K562 (cell line): Measurements from ENCODE around the gene ADSS1. TPM values are rescaled to one million over a fixed set of nuclear protein-coding genes. Genes with fewer than 3 reads are reported as not detected.

ENCODE experiments used
- CBFA2T2 ChIP-seq: fragments of 450-650 bp; conservative IDR thresholded peaks from 2 replicates; pipeline ENCODE4 v1.6.1; 2017; ENCODE audit warnings: mild to moderate bottlenecking
- ELF2 ChIP-seq: fragments of 250-450 bp; sonication (Bioruptor Pico); IDR thresholded peaks from 2 replicates; pipeline ENCODE4 v1.5.0; 2021; ENCODE audit warnings: mild to moderate bottlenecking
- FOXP1 ChIP-seq: sonication (generic); formaldehyde crosslinking; IDR thresholded peaks from 2 replicates; pipeline ENCODE4 v1.8.0; 2022; ENCODE audit warnings: mild to moderate bottlenecking, missing genetic modification reagents
- JUN ChIP-seq, 2 experiments: sonication (generic) in 1 of 2; formaldehyde crosslinking in 1 of 2; IDR thresholded peaks; 2 replicates each; pipeline versions ENCODE4 v1.6.1 to v1.8.0; 2012 to 2022; ENCODE audit warnings: borderline replicate concordance in 2 of 2, mild to moderate bottlenecking in 2 of 2, improper control_type of control experiment in 1 of 2, low read depth in 1 of 2, low read length in 1 of 2, missing genetic modification reagents in 1 of 2
- MTA3 ChIP-seq: fragments of 450-650 bp; formaldehyde crosslinking; IDR thresholded peaks from 2 replicates; pipeline ENCODE4 v1.6.1; 2017; ENCODE audit warnings: mild to moderate bottlenecking, borderline replicate concordance
- NFIC ChIP-seq: fragments of 450-650 bp; IDR thresholded peaks from 2 replicates; pipeline ENCODE4 v1.6.1; 2017; ENCODE audit warnings: mild to moderate bottlenecking, inconsistent platforms
- SMAD1 ChIP-seq: fragments of 150-350 bp; IDR thresholded peaks from 2 replicates; pipeline ENCODE4 v1.6.1; 2014; ENCODE audit warnings: low read length, low read depth; ENCODE audit not compliant: partially characterized antibody
- SMARCE1 ChIP-seq: fragments of 450-650 bp; IDR thresholded peaks from 2 replicates; pipeline ENCODE4 v1.7.1; 2016; ENCODE audit warnings: mild to moderate bottlenecking
- SMC3 ChIP-seq: conservative IDR thresholded peaks from 2 replicates; pipeline ENCODE4 v1.6.1; 2011; ENCODE audit warnings: low read depth, low read length, improper control_type of control experiment; ENCODE audit not compliant: insufficient read depth
- STAT5B ChIP-seq: fragments of 250-450 bp; sonication (Bioruptor Pico); IDR thresholded peaks from 2 replicates; pipeline ENCODE4 v1.8.0; 2021; ENCODE audit warnings: mild to moderate bottlenecking, inconsistent platforms
- TARDBP ChIP-seq: fragments of 450-650 bp; IDR thresholded peaks from 2 replicates; pipeline ENCODE4 v1.6.1; 2016
- TOE1 ChIP-seq, 2 experiments: fragments of 450-650 bp in 1 of 2; sonication (generic) in 1 of 2; formaldehyde crosslinking in 1 of 2; IDR thresholded peaks; 2 replicates each; pipeline versions ENCODE4 v1.7.1 to v1.8.0; 2016 to 2022; ENCODE audit warnings: borderline replicate concordance in 2 of 2, mild to moderate bottlenecking in 2 of 2, antibody characterized with exemption in 1 of 2, inconsistent platforms in 1 of 2, low read depth in 1 of 2, missing genetic modification reagents in 1 of 2, moderate library complexity in 1 of 2
- ZNF766 ChIP-seq: fragments of 200-800 bp; sonication (Bioruptor generic); conservative IDR thresholded peaks from 2 replicates; pipeline ENCODE4 v1.6.1; 2016; ENCODE audit warnings: missing genetic modification characterization, missing compliant biosample characterization
- polyA plus RNA-seq, 8 experiments: library from polyadenylated mRNA; depleted of rRNA in 4 of 8; stranded (reverse) in 5 of 8; unstranded in 3 of 8; fragments of >200 nt; fragmentation: Nextera tagmentation in 2 of 8; fragmentation: Illumina TruSeq in 1 of 8; extraction: Ambion mirVana in 2 of 8; extraction: Trizol in 1 of 8; gene quantifications; 2 replicates each; pipeline versions ENCODE4 v1.2.1 to v1.2.3, GENCODE V29; 2011 to 2014; ENCODE audit warnings: inconsistent platforms in 1 of 8, missing spikeins in 1 of 8
- total RNA-seq, 7 experiments: library from RNA; depleted of rRNA in 6 of 7; stranded (reverse); fragments of >200 nt in 6 of 7; fragmentation: Illumina TruSeq in 2 of 7; extraction: Trizol in 2 of 7; gene quantifications; 2 replicates each; pipeline versions ENCODE4 v1.2.1 to v1.2.3, GENCODE V29; 2011 to 2021; ENCODE audit warnings: low replicate concordance in 1 of 7
- TF ChIP-seq, protein P1 (sequence below): fragments of 450-650 bp; IDR thresholded peaks from 2 replicates; pipeline ENCODE4 v1.6.1; 2016; ENCODE audit warnings: mild to moderate bottlenecking
- TF ChIP-seq, protein P2 (sequence below), 2 experiments: fragments of 250-450 bp in 1 of 2; fragments of 450-650 bp in 1 of 2; sonication (Bioruptor Pico) in 1 of 2; IDR thresholded peaks; 2 replicates each; pipeline versions ENCODE4 v1.6.1 to v1.8.0; 2016 to 2021; ENCODE audit warnings: mild to moderate bottlenecking in 2 of 2, moderate library complexity in 2 of 2, missing compliant biosample characterization in 1 of 2, missing genetic modification characterization in 1 of 2
- TF ChIP-seq, protein P3 (sequence below): fragments of 450-650 bp; IDR thresholded peaks from 2 replicates; pipeline ENCODE4 v1.6.1; 2016; ENCODE audit warnings: antibody characterized with exemption
- TF ChIP-seq, protein P4 (sequence below): fragments of 450-650 bp; formaldehyde crosslinking; IDR thresholded peaks from 2 replicates; pipeline ENCODE4 v1.4.0; 2020; ENCODE audit warnings: mild to moderate bottlenecking
- TF ChIP-seq, protein P5 (sequence below): IDR thresholded peaks from 2 replicates; pipeline ENCODE4 v1.6.1; 2011; ENCODE audit warnings: borderline replicate concordance, low read depth, mild to moderate bottlenecking, moderate library complexity, low read length; ENCODE audit not compliant: insufficient read depth, poor library complexity, severe bottlenecking

The ADSS1 gene
- total and polyA plus RNA-seq, 9 of the 15 experiments (the other 6 are each of a cell fraction or from before 2014, with no cell fraction given), result 0.53 to 5.9 (median 3.9) TPM

DNA sequence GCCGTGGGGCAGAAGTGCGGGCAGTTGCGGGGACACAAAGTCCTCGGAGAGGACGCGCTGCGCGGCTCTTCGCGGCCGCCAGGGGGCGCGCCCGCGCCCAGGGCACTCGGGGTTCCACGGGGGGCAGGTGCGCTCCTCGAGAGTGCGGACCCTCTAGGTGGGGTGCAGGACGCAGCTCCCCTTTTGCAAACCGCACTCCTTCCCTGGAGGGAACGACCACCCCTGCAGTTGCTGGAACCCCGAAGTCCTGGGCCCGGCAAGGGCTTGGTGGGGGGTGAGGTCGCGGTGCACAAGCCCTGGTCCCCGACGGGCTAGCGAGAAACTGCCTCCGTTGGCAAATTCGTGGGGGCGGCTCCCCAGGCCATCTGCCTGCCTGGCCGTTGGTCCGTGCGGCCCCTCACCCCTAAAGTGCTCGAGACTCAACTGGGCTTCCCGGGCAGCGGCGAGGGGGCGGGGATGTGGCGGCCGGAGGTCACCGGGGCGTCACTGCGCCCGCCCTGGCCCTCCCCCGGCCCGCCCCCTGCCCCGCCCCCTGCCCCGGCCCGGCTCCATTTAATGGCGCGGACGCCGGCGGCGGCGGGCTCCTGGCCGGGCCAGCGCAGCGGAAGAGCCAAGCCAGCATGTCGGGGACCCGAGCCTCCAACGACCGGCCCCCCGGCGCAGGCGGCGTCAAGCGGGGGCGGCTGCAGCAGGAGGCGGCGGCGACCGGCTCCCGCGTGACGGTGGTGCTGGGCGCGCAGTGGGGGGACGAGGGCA, at the start of gene ADSS1 (continued):
- TF ChIP-seq NFIC, result 0 out of 2 replicates have a peak, but pooled peaks have one; percentile 22
- TF ChIP-seq, protein P1, sequence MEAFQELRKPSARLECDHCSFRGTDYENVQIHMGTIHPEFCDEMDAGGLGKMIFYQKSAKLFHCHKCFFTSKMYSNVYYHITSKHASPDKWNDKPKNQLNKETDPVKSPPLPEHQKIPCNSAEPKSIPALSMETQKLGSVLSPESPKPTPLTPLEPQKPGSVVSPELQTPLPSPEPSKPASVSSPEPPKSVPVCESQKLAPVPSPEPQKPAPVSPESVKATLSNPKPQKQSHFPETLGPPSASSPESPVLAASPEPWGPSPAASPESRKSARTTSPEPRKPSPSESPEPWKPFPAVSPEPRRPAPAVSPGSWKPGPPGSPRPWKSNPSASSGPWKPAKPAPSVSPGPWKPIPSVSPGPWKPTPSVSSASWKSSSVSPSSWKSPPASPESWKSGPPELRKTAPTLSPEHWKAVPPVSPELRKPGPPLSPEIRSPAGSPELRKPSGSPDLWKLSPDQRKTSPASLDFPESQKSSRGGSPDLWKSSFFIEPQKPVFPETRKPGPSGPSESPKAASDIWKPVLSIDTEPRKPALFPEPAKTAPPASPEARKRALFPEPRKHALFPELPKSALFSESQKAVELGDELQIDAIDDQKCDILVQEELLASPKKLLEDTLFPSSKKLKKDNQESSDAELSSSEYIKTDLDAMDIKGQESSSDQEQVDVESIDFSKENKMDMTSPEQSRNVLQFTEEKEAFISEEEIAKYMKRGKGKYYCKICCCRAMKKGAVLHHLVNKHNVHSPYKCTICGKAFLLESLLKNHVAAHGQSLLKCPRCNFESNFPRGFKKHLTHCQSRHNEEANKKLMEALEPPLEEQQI, result no peak
- no peak for TF ChIP-seq TARDBP
- no peak for TF ChIP-seq STAT5B
- no peak for TF ChIP-seq FOXP1 (CRISPR knock-in tag)
- TF ChIP-seq, protein P2, sequence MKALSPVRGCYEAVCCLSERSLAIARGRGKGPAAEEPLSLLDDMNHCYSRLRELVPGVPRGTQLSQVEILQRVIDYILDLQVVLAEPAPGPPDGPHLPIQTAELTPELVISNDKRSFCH (CRISPR knock-in tag; IDR thresholded peaks at IDR 0.05), result no peak
- TF ChIP-seq, protein P2 (tag; IDR thresholded peaks at IDR 0.05), result peak; percentile 39; the same call in 1 of the 2 replicates
- no peak for TF ChIP-seq ELF2 (CRISPR knock-in tag)
- no peak for TF ChIP-seq TOE1 (IDR thresholded peaks at IDR 0.05; ENCODE audit: borderline replicate concordance)
- TF ChIP-seq TOE1 (CRISPR knock-in tag; IDR thresholded peaks at IDR 0.05; ENCODE audit: borderline replicate concordance, low read depth), result no peak
- TF ChIP-seq SMARCE1, result 0 out of 2 replicates have a peak, but pooled peaks have one; percentile 46
- TF ChIP-seq SMAD1, result no peak
- TF ChIP-seq, protein P3, sequence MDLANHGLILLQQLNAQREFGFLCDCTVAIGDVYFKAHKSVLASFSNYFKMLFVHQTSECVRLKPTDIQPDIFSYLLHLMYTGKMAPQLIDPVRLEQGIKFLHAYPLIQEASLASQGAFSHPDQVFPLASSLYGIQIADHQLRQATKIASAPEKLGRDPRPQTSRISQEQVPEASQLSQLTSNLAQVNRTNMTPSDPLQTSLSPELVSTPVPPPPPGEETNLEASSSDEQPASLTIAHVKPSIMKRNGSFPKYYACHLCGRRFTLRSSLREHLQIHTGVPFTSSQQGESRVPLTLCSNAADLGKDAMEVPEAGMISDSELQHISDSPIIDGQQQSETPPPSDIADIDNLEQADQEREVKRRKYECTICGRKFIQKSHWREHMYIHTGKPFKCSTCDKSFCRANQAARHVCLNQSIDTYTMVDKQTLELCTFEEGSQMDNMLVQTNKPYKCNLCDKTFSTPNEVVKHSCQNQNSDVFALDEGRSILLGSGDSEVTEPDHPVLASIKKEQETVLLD, result no peak
- no peak for TF ChIP-seq JUN (IDR thresholded peaks at IDR 0.05; ENCODE audit: borderline replicate concordance, low read depth, low read length)
- TF ChIP-seq JUN (CRISPR knock-in tag; IDR thresholded peaks at IDR 0.05; ENCODE audit: borderline replicate concordance), result no peak
- TF ChIP-seq, protein P4, sequence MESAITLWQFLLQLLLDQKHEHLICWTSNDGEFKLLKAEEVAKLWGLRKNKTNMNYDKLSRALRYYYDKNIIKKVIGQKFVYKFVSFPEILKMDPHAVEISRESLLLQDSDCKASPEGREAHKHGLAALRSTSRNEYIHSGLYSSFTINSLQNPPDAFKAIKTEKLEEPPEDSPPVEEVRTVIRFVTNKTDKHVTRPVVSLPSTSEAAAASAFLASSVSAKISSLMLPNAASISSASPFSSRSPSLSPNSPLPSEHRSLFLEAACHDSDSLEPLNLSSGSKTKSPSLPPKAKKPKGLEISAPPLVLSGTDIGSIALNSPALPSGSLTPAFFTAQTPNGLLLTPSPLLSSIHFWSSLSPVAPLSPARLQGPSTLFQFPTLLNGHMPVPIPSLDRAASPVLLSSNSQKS, result no peak
- TF ChIP-seq MTA3, result peak; percentile 69; the same call in 1 of the 2 replicates
- TF ChIP-seq ZNF766, result no peak
- TF ChIP-seq SMC3, result peak; percentile 41; the same call in 1 of the 2 replicates
- TF ChIP-seq, protein P5, sequence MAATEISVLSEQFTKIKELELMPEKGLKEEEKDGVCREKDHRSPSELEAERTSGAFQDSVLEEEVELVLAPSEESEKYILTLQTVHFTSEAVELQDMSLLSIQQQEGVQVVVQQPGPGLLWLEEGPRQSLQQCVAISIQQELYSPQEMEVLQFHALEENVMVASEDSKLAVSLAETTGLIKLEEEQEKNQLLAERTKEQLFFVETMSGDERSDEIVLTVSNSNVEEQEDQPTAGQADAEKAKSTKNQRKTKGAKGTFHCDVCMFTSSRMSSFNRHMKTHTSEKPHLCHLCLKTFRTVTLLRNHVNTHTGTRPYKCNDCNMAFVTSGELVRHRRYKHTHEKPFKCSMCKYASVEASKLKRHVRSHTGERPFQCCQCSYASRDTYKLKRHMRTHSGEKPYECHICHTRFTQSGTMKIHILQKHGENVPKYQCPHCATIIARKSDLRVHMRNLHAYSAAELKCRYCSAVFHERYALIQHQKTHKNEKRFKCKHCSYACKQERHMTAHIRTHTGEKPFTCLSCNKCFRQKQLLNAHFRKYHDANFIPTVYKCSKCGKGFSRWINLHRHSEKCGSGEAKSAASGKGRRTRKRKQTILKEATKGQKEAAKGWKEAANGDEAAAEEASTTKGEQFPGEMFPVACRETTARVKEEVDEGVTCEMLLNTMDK, result peak; percentile 68
- TF ChIP-seq CBFA2T2, result no peak
